SH-SY5Y (cell line): Measurements from ENCODE around the gene SLC4A5.

ENCODE experiments used
- GATA2 ChIP-seq: IDR thresholded peaks from 2 replicates; pipeline ENCODE4 v1.6.1; 2011; ENCODE audit warnings: mild to moderate bottlenecking, low read depth, low read length
- GATA3 ChIP-seq: IDR thresholded peaks from 2 replicates; pipeline ENCODE4 v1.6.1; 2011; ENCODE audit warnings: low read depth, mild to moderate bottlenecking, low read length, moderate library complexity

- TF ChIP-seq GATA2: no peak
- no peak for TF ChIP-seq GATA3
Measured at GRCh38 chr2:74261204-74261864, 81.9 kb downstream of the SLC4A5 start.
